ENCODE data around the gene DDC.

The DDC gene

GRCh38 chr7:50564640-50565558, at the start of gene DDC:
Gene DDC (minus strand): TSS chr7:50565405. CDS start chr7:50544085, 21,320 bp downstream.
- TF ChIP-seq POU6F1 (CRISPR knock-in tag; IDR thresholded peaks at IDR 0.05; ENCODE audit: borderline replicate concordance, low read depth) (no peak), CREB5 (CRISPR knock-in tag; IDR thresholded peaks at IDR 0.05; ENCODE audit: low read depth) (no peak), SNAI2 (CRISPR knock-in tag; IDR thresholded peaks at IDR 0.05) (no peak)
- ATAC-seq, result no peak

- no peak for TF ChIP-seq ZNF565 (CRISPR knock-in tag; conservative IDR thresholded peaks at IDR 0.05; ENCODE audit: low read depth)
- no peak for TF ChIP-seq CSRNP3 (CRISPR knock-in tag; IDR thresholded peaks at IDR 0.05)
- no peak for TF ChIP-seq ISL1 (CRISPR knock-in tag; IDR thresholded peaks at IDR 0.05)
- TF ChIP-seq CREB5 (CRISPR knock-in tag; IDR thresholded peaks at IDR 0.05; ENCODE audit: low read depth), result no peak
- no peak for TF ChIP-seq TCF4 (CRISPR knock-in tag; IDR thresholded peaks at IDR 0.05; ENCODE audit: borderline replicate concordance)
- no peak for TF ChIP-seq PATZ1 (CRISPR knock-in tag; IDR thresholded peaks at IDR 0.05; ENCODE audit: borderline replicate concordance)
- no peak for TF ChIP-seq PPARA (CRISPR knock-in tag; IDR thresholded peaks at IDR 0.05; ENCODE audit: borderline replicate concordance)
These were observed 48.3 kb upstream of the DDC start for GRCh38 chr7:50613473-50613872.

GRCh38 chr7:50612704-50613103, 47.5 kb upstream of the DDC start:
- no peak for ATAC-seq
- TF ChIP-seq RARB (CRISPR knock-in tag; IDR thresholded peaks at IDR 0.05), result no peak
- TF ChIP-seq PPARA (CRISPR knock-in tag; IDR thresholded peaks at IDR 0.05; ENCODE audit: borderline replicate concordance), result no peak
- no peak for TF ChIP-seq ZC3H10 (CRISPR knock-in tag; IDR thresholded peaks at IDR 0.05)
- no peak for TF ChIP-seq OSR1 (CRISPR knock-in tag; IDR thresholded peaks at IDR 0.05)
- no peak for TF ChIP-seq ZNF565 (CRISPR knock-in tag; conservative IDR thresholded peaks at IDR 0.05; ENCODE audit: low read depth)
- TF ChIP-seq ZFP30 (CRISPR knock-in tag; IDR thresholded peaks at IDR 0.05), result no peak

More at GRCh38 chr7:50613473-50613872, 48.3 kb upstream of the DDC start:
- no peak for ATAC-seq

GRCh38 chr7:50610521-50611277, 45.5 kb upstream of the DDC start:
- no peak for ATAC-seq
- TF ChIP-seq CSRNP3 (CRISPR knock-in tag; IDR thresholded peaks at IDR 0.05) (no peak), ZNF565 (CRISPR knock-in tag; conservative IDR thresholded peaks at IDR 0.05; ENCODE audit: low read depth) (no peak), ESRRG (CRISPR knock-in tag; IDR thresholded peaks at IDR 0.05) (no peak), ZC3H10 (CRISPR knock-in tag; IDR thresholded peaks at IDR 0.05) (no peak), TCF4 (CRISPR knock-in tag; IDR thresholded peaks at IDR 0.05; ENCODE audit: borderline replicate concordance) (no peak), BACH2 (CRISPR knock-in tag; IDR thresholded peaks at IDR 0.05; ENCODE audit: borderline replicate concordance) (no peak), OSR1 (CRISPR knock-in tag; IDR thresholded peaks at IDR 0.05) (no peak), SNAI2 (CRISPR knock-in tag; IDR thresholded peaks at IDR 0.05) (no peak), TOX (CRISPR knock-in tag; IDR thresholded peaks at IDR 0.05; ENCODE audit: borderline replicate concordance) (no peak), ZNF70 (CRISPR knock-in tag; IDR thresholded peaks at IDR 0.05) (no peak), ISL1 (CRISPR knock-in tag; IDR thresholded peaks at IDR 0.05) (no peak), TSHZ2 (CRISPR knock-in tag; IDR thresholded peaks at IDR 0.05) (no peak), CREB5 (CRISPR knock-in tag; IDR thresholded peaks at IDR 0.05; ENCODE audit: low read depth) (no peak)
